Stomach (tissue), 9 donors: ENCODE measurements around the gene JUNB. TPM values are rescaled to one million over a fixed set of nuclear protein-coding genes. Genes with fewer than 3 reads are reported as not detected.

Experiments
- DNase-seq, 2 donors: peaks; one replicate each; pipeline versions ENCODE4 v3.0.0 to v3.0.0-alpha.2; 2013 to 2019
- H3K27ac ChIP-seq, 5 donors: fragments of 200-600 bp in 4 of 5; sonication (generic) in 4 of 5; one replicate each; pipeline ENCODE4 v1.5.1; 2013 to 2019; ENCODE audit warnings: mild to moderate bottlenecking in 1 of 5, moderate library complexity in 1 of 5
- H3K27me3 ChIP-seq, 3 donors: fragments of 200-600 bp; sonication (generic); one replicate each; pipeline ENCODE4 v1.5.1; 2017 to 2019; ENCODE audit warnings: mixed run types in 1 of 3
- H3K36me3 ChIP-seq, 4 donors: fragments of 200-600 bp; sonication (generic); 1 replicate in 3 of 4; 2 replicates in 1 of 4; pipeline ENCODE4 v1.5.1; 2016 to 2019
- H3K4me1 ChIP-seq, 4 donors: fragments of 200-600 bp; sonication (generic); one replicate each; pipeline ENCODE4 v1.5.1; 2016 to 2019
- H3K4me3 ChIP-seq, 4 donors: fragments of 200-600 bp; sonication (generic) in 3 of 4; one replicate each; pipeline ENCODE4 v1.5.1; 2016 to 2019; ENCODE audit warnings: mild to moderate bottlenecking in 1 of 4
- H3K9me3 ChIP-seq, 4 donors: fragments of 200-600 bp; sonication (generic); one replicate each; pipeline ENCODE4 v1.5.1; 2016 to 2019
- CTCF ChIP-seq, 7 experiments: fragments of 450-650 bp in 4 of 7; fragments of 200-600 bp in 3 of 7; sonication (generic) in 3 of 7; IDR thresholded peaks; one replicate each; pipeline ENCODE4 v1.5.1; 2016 to 2019; ENCODE audit warnings: antibody characterized with exemption in 7 of 7, control low read depth in 2 of 7, mild to moderate bottlenecking in 1 of 7
- EP300 ChIP-seq: sonication (generic); formaldehyde crosslinking; IDR thresholded peaks from one replicate; pipeline ENCODE4 v1.6.1; 2017; ENCODE audit warnings: antibody characterized with exemption
- POLR2A ChIP-seq, 4 donors: fragments of 450-650 bp; IDR thresholded peaks; one replicate each; pipeline ENCODE4 v1.6.1; 2016; ENCODE audit warnings: antibody characterized with exemption in 4 of 4, control low read depth in 2 of 4, mild to moderate bottlenecking in 1 of 4, moderate library complexity in 1 of 4
- POLR2AphosphoS5 ChIP-seq, 3 donors: sonication (generic); formaldehyde crosslinking; IDR thresholded peaks; one replicate each; pipeline ENCODE4 v1.6.1; 2016; ENCODE audit warnings: antibody characterized with exemption in 3 of 3
- WGBS, 5 donors: extraction: QIAGEN DNeasy Blood & Tissue Kit in 3 of 5; methylation state at CpG; one replicate each; pipeline versions ENCODE4 v1.1.5 to v1.1.7; 2013 to 2018; 5-methylcytosine and 5-hydroxymethylcytosine counted together
- intact Hi-C: fragments of 100-400 bp; cut with DNase I; formaldehyde crosslinking; loops from one replicate; pipeline ENCODE4 v1.15.1; 2023; ENCODE audit warnings: low total_unique reads
- polyA plus RNA-seq, 3 donors: library from polyadenylated mRNA; stranded (reverse); fragments of 200-250 nt; gene quantifications; one replicate each; pipeline ENCODE4 v1.2.3, GENCODE V29; 2013
- total RNA-seq, 5 donors: library from RNA; depleted of rRNA; stranded (reverse); fragments of >200 nt; gene quantifications; one replicate each; pipeline versions ENCODE4 v1.1.0 to v1.2.3, GENCODE V29; 2014 to 2016
- donor health status: healthy with polysubstance abuse.
- donor health status: Bipolar disorder and iron deficiency.
- donor health status: healthy.

JUNB gene
- total and polyA plus RNA-seq, 8 donors, result 128 to 625 (median 205) TPM

- no peak for TF ChIP-seq POLR2A (IDR thresholded peaks at IDR 0.05)
- TF ChIP-seq POLR2AphosphoS5 (IDR thresholded peaks at IDR 0.05), result no peak
- TF ChIP-seq CTCF (IDR thresholded peaks at IDR 0.05), result no peak
- TF ChIP-seq EP300, result no peak
- Histone ChIP-seq H3K9me3 (peaks cover 0 to 8% (median 5%) of the 10 kb centered on the region in 4 donors), H3K36me3 (peaks cover 10 to 16% (median 12%) of the 10 kb centered on the region in 4 donors), H3K27me3 (peaks cover 0 to 52% (median 30%) of the 10 kb centered on the region in 3 donors), H3K4me3 (no peak overlapping the region), H3K4me1 (peaks cover 0 to 13% (median 3%) of the 10 kb centered on the region in 4 donors), H3K27ac (no peak overlapping the region)
- intact Hi-C loops, result no loop called here
- 74 to 84% (median 81%) methylated on average over 22 to 23 of the region's 23 CpGs for WGBS, 5 donors
- DNase-seq, result no peak
Observed at GRCh38 chr19:12752056-12752781, 39.1 kb upstream of the JUNB start.

- Histone ChIP-seq H3K27me3 (peaks cover 0 to 51% (median 26%) of the 10 kb centered on the region in 3 donors), H3K9me3 (no peaks in the 10 kb centered on the region), H3K27ac (no peak overlapping the region), H3K4me3 (no peak overlapping the region), H3K36me3 (no peaks in the 10 kb centered on the region), H3K4me1 (peaks cover 9 to 20% (median 12%) of the 10 kb centered on the region in 4 donors)
- no peak for TF ChIP-seq POLR2AphosphoS5 (IDR thresholded peaks at IDR 0.05)
- TF ChIP-seq POLR2A (IDR thresholded peaks at IDR 0.05), result no peak
- TF ChIP-seq EP300, result no peak
- TF ChIP-seq CTCF (IDR thresholded peaks at IDR 0.05), result no peak
- no peak for DNase-seq
- WGBS, 5 donors, result 67 to 88% (median 70%) methylated on average over 15 to 50 of the region's 50 CpGs
- intact Hi-C loops, result no loop called here
Observed at GRCh38 chr19:12754465-12755196, 36.7 kb upstream of the JUNB start.

GRCh38 chr19:12756150-12756883 is 35.0 kb upstream of the JUNB start:
- no peak for DNase-seq
- TF ChIP-seq POLR2AphosphoS5 (IDR thresholded peaks at IDR 0.05) (no peak), CTCF (IDR thresholded peaks at IDR 0.05) (no peak)
- no peaks in the 10 kb centered on the region for H3K9me3 ChIP-seq
- no peaks in the 10 kb centered on the region for H3K36me3 ChIP-seq
- 78 to 83% (median 81%) methylated on average over 15 to 19 of the region's 19 CpGs for WGBS, 5 donors
- peaks cover 0 to 34% (median 12%) of the 10 kb centered on the region in 3 donors for H3K27me3 ChIP-seq
- no peak overlapping the region for H3K4me3 ChIP-seq
- intact Hi-C loops, result no loop called here
- H3K4me1 ChIP-seq, result peaks cover 9 to 13% (median 12%) of the 10 kb centered on the region in 4 donors
- no peak overlapping the region for H3K27ac ChIP-seq
